Measurements from ENCODE around the gene BPTF.

- TF ChIP-seq CTCF (conservative IDR thresholded peaks at IDR 0.05) (no peak), ZFX (IDR thresholded peaks at IDR 0.05) (no peak)
Observed at GRCh38 chr17:67850991-67851631, 25.8 kb downstream of the BPTF start.

Data from C4-2B (cell line).